CD8-positive, alpha-beta memory T cell (primary cell): ENCODE results near the gene YARS2. TPM values are rescaled to one million over a fixed set of nuclear protein-coding genes. Genes with fewer than 3 reads are reported as not detected.
"Not testable (repeated sequence)": the region's sequence is repeated elsewhere in the genome, so short reads cannot be mapped to it uniquely, and the experiment has no call there.

Experiments used
- CTCF ChIA-PET: fragments of 350-600 bp; sonication (Branson Sonifier 250); formaldehyde crosslinking; loops from one replicate; lab custom pipeline; 2021; ENCODE audit warnings: antibody characterized with exemption; lab: Charles Lee
- POLR2A ChIA-PET: fragments of 350-600 bp; sonication (Branson Sonifier 250); formaldehyde crosslinking; loops from one replicate; lab custom pipeline; 2021; ENCODE audit warnings: antibody characterized with exemption; lab: Charles Lee
- DNase-seq, 5 donors: peaks; one replicate each; pipeline versions ENCODE4 v3.0.0 to v3.0.0-alpha.2; 2020 to 2022; ENCODE audit warnings: mixed read lengths in 1 of 5
- H3K27ac ChIP-seq: one replicate; pipeline ENCODE4 v1.7.0; 2013; ENCODE audit warnings: low read depth, mild to moderate bottlenecking, low read length, moderate library complexity
- H3K27me3 ChIP-seq: 2 replicates; pipeline ENCODE4 v1.7.0; 2013; ENCODE audit warnings: low read length, mild to moderate bottlenecking; ENCODE audit not compliant: insufficient read depth, poor library complexity, severe bottlenecking
- H3K36me3 ChIP-seq: 2 replicates; pipeline ENCODE4 v1.7.0; 2013; ENCODE audit warnings: mild to moderate bottlenecking, low read length, moderate library complexity; ENCODE audit not compliant: insufficient read depth
- H3K4me1 ChIP-seq: 2 replicates; pipeline ENCODE4 v1.7.0; 2013; ENCODE audit warnings: mild to moderate bottlenecking, low read length, moderate library complexity; ENCODE audit not compliant: insufficient read depth
- H3K4me3 ChIP-seq: 2 replicates; pipeline ENCODE4 v1.7.0; 2013; ENCODE audit warnings: mild to moderate bottlenecking, low read length
- H3K9me3 ChIP-seq: 2 replicates; pipeline ENCODE4 v1.7.0; 2013; ENCODE audit warnings: mild to moderate bottlenecking, low read length
- H3K27ac Mint-ChIP-seq, 8 donors: one replicate each; pipeline ENCODE4 v1.8.0; 2020 to 2021; ENCODE audit warnings: mixed read lengths in 8 of 8, mild to moderate bottlenecking in 6 of 8, inconsistent platforms in 3 of 8, moderate library complexity in 3 of 8
- H3K27me3 Mint-ChIP-seq, 2 donors: one replicate each; pipeline ENCODE4 v1.8.0; 2020 to 2021; ENCODE audit warnings: mixed read lengths in 2 of 2, mild to moderate bottlenecking in 1 of 2, moderate library complexity in 1 of 2
- H3K36me3 Mint-ChIP-seq, 3 donors: one replicate each; pipeline ENCODE4 v1.8.0; 2020 to 2021; ENCODE audit warnings: mixed read lengths in 3 of 3, inconsistent platforms in 1 of 3, mild to moderate bottlenecking in 1 of 3
- H3K4me1 Mint-ChIP-seq, 3 donors: one replicate each; pipeline ENCODE4 v1.8.0; 2020 to 2021; ENCODE audit warnings: mixed read lengths in 3 of 3, inconsistent platforms in 1 of 3, mild to moderate bottlenecking in 1 of 3
- H3K4me3 Mint-ChIP-seq, 7 donors: one replicate each; pipeline ENCODE4 v1.8.0; 2020 to 2021; ENCODE audit warnings: mixed read lengths in 7 of 7, mild to moderate bottlenecking in 6 of 7, moderate library complexity in 4 of 7, inconsistent platforms in 2 of 7
- H3K9me3 Mint-ChIP-seq, 5 donors: one replicate each; pipeline ENCODE4 v1.8.0; 2020 to 2022; ENCODE audit warnings: mixed read lengths in 5 of 5, mild to moderate bottlenecking in 3 of 5, moderate library complexity in 2 of 5, inconsistent platforms in 1 of 5
- polyA plus RNA-seq: library from polyadenylated mRNA; unstranded; fragments of 300-500 nt; fragmentation: Illumina TruSeq; gene quantifications from one replicate; pipeline ENCODE4 v1.2.3, GENCODE V29; 2021
- total RNA-seq, 2 experiments: library from RNA; stranded (reverse); gene quantifications; one replicate each; pipeline ENCODE4 v1.2.3, GENCODE V29; 2021

Gene YARS2
- total and polyA plus RNA-seq, 3 experiments from 2014 or later, result 18.5 to 34.8 (median 29.0) TPM

- H3K9me3 Mint-ChIP-seq, result no peaks in the 10 kb centered on the region
- H3K4me3 Mint-ChIP-seq, result no peak overlapping the region
- no peak for DNase-seq
- no peak overlapping the region for H3K27ac ChIP-seq
- H3K4me3 ChIP-seq, result no peak overlapping the region
- peaks cover 13% of the 10 kb centered on the region for H3K36me3 ChIP-seq
- POLR2A ChIA-PET, result no interaction called here
- H3K27me3 ChIP-seq, result no peaks in the 10 kb centered on the region
- peak overlapping the region in 1 of 8 donors; percentile 40 for H3K27ac Mint-ChIP-seq
- no peaks in the 10 kb centered on the region for H3K27me3 Mint-ChIP-seq
- CTCF ChIA-PET, result interaction anchor here (1.9 kb wide), 1 partner anchor 30 kb away, joined by 6 read pairs; the partner anchor contains the start of gene YARS2
- peaks cover 8 to 70% (median 16%) of the 10 kb centered on the region in 3 donors for H3K36me3 Mint-ChIP-seq
- H3K4me1 Mint-ChIP-seq, result peaks cover 0 to 4% (median 0%) of the 10 kb centered on the region in 3 donors
- no peaks in the 10 kb centered on the region for H3K4me1 ChIP-seq
- H3K9me3 ChIP-seq, result no peaks in the 10 kb centered on the region
Measured at GRCh38 chr12:32726286-32726685, 29.4 kb downstream of the YARS2 start.

- H3K4me3 ChIP-seq, H3K27me3 Mint-ChIP-seq, POLR2A ChIA-PET, H3K27ac ChIP-seq, H3K4me3 Mint-ChIP-seq, DNase-seq, H3K27ac Mint-ChIP-seq, H3K9me3 ChIP-seq, H3K4me1 ChIP-seq, H3K4me1 Mint-ChIP-seq, H3K27me3 ChIP-seq, H3K9me3 Mint-ChIP-seq: not testable (repeated sequence)
- H3K36me3 Mint-ChIP-seq, result peaks cover 8 to 74% (median 18%) of the 10 kb centered on the region in 3 donors
- CTCF ChIA-PET, result interaction anchor here (1.9 kb wide), 1 partner anchor 31 kb away, joined by 6 read pairs; the partner anchor contains the start of gene YARS2
- H3K36me3 ChIP-seq, result peaks cover 11% of the 10 kb centered on the region
Measured at GRCh38 chr12:32725308-32725707, 30.4 kb downstream of the YARS2 start.

DNA sequence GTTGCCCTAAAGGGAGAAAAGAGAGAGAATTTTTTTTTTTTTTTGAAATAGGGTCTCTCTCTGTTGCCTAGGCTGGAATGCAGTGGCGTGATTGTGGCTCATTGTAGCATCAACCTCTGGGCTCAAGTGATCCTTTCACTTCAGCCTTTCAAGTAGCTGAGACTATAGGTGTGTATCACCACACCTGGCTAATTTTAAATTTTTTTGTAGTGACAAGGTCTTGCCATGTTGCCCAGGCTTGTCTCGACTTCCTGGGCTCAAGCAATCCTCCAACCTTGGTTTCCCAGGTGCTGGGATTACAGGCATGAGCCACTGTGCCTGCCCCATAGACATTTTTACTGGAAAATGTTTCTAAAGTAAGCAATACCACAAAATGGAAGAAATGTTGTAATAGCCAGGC is 36.8 kb downstream of the YARS2 start:
- H3K36me3 ChIP-seq, result peaks cover 18% of the 10 kb centered on the region
- no peaks in the 10 kb centered on the region for H3K4me1 Mint-ChIP-seq
- ChIA-PET POLR2A (no interaction called here), CTCF (no interaction called here)
- no peaks in the 10 kb centered on the region for H3K9me3 ChIP-seq
- H3K4me3 Mint-ChIP-seq, result no peak overlapping the region
- H3K27ac ChIP-seq, result no peak overlapping the region
- no peaks in the 10 kb centered on the region for H3K9me3 Mint-ChIP-seq
- H3K27me3 Mint-ChIP-seq, result no peaks in the 10 kb centered on the region
- H3K4me3 ChIP-seq, result no peak overlapping the region
- peak overlapping the region in 1 of 8 donors; percentile 88 for H3K27ac Mint-ChIP-seq
- no peaks in the 10 kb centered on the region for H3K27me3 ChIP-seq
- H3K36me3 Mint-ChIP-seq, result peaks cover 0 to 50% (median 10%) of the 10 kb centered on the region in 3 donors
- DNase-seq, result no peak
- H3K4me1 ChIP-seq, result no peaks in the 10 kb centered on the region

GRCh38 chr12:32714772-32715171 is 40.9 kb downstream of the YARS2 start:
- CTCF ChIA-PET, result no interaction called here
- no peaks in the 10 kb centered on the region for H3K27me3 Mint-ChIP-seq

GRCh38 chr12:32708926-32709325 is 46.8 kb downstream of the YARS2 start:
- no peaks in the 10 kb centered on the region for H3K4me1 ChIP-seq
- Mint-ChIP-seq H3K9me3 (no peaks in the 10 kb centered on the region), H3K27me3 (no peaks in the 10 kb centered on the region), H3K36me3 (peaks cover 5 to 60% (median 16%) of the 10 kb centered on the region in 3 donors), H3K4me1 (peaks cover 3 to 10% (median 4%) of the 10 kb centered on the region in 3 donors), H3K4me3 (no peak overlapping the region), H3K27ac (peak overlapping the region in 2 of 8 donors; percentile 32 to 48)
- CTCF ChIA-PET, result no interaction called here
- DNase-seq, result no peak
- H3K4me3 ChIP-seq, result no peak overlapping the region
- H3K36me3 ChIP-seq, result peaks cover 19% of the 10 kb centered on the region
- no peaks in the 10 kb centered on the region for H3K27me3 ChIP-seq
- H3K27ac ChIP-seq, result no peak overlapping the region
- no peaks in the 10 kb centered on the region for H3K9me3 ChIP-seq
- POLR2A ChIA-PET, result no interaction called here

More at GRCh38 chr12:32714772-32715171, 40.9 kb downstream of the YARS2 start:
- Mint-ChIP-seq H3K27ac (no peak overlapping the region), H3K4me3 (no peak overlapping the region), H3K4me1 (no peaks in the 10 kb centered on the region), H3K9me3 (no peaks in the 10 kb centered on the region), H3K36me3 (peaks cover 5 to 50% (median 17%) of the 10 kb centered on the region in 3 donors)
- no peaks in the 10 kb centered on the region for H3K27me3 ChIP-seq
- no peaks in the 10 kb centered on the region for H3K4me1 ChIP-seq
- no peak overlapping the region for H3K27ac ChIP-seq
- POLR2A ChIA-PET, result no interaction called here
- no peaks in the 10 kb centered on the region for H3K9me3 ChIP-seq
- DNase-seq, result no peak
- H3K4me3 ChIP-seq, result no peak overlapping the region
- peaks cover 22% of the 10 kb centered on the region for H3K36me3 ChIP-seq

DNA sequence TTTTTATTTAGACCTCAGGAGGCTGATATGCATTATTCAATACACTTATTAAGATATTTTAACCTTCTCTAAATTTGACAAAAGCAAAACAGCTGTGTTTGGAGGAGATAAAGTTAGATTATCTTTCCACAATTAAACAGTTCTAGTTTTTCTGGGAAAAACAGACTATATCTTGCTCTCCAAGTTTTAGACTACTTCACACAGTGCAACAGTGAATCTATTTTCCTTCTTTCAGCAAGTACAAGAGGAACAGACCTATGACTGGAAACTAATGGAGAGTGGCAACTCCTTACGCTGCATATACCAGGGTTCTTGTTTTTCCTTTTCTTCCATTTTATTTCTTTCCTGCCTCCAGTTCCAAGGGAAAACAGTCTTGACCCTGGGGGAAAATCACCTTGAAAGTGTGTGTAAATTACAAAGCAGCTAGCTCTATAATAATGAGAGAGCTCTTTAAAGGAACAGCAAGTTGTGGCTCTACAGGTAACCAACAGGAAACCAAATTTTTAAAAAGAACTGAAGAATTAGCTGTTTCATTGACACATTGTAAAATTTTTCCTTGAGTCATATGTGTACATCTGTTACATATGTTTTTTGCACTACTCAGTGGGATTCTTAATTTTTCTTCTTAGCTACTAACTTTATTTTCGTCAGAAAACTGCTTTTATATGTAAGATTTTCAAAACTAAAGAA is 49.2 kb downstream of the YARS2 start:
- ChIA-PET POLR2A (no interaction called here), CTCF (no interaction called here)
- Mint-ChIP-seq H3K36me3 (peaks cover 5 to 53% (median 7%) of the 10 kb centered on the region in 3 donors), H3K27me3 (no peaks in the 10 kb centered on the region), H3K4me3 (no peak overlapping the region), H3K9me3 (no peaks in the 10 kb centered on the region), H3K27ac (peak overlapping the region in 1 of 8 donors; percentile 73), H3K4me1 (peaks cover 4 to 10% (median 6%) of the 10 kb centered on the region in 3 donors)
- Histone ChIP-seq H3K27ac (peak overlapping the region; percentile 24), H3K36me3 (peaks cover 5% of the 10 kb centered on the region), H3K4me3 (no peak overlapping the region), H3K27me3 (no peaks in the 10 kb centered on the region), H3K4me1 (no peaks in the 10 kb centered on the region), H3K9me3 (no peaks in the 10 kb centered on the region)
- no peak for DNase-seq

DNA sequence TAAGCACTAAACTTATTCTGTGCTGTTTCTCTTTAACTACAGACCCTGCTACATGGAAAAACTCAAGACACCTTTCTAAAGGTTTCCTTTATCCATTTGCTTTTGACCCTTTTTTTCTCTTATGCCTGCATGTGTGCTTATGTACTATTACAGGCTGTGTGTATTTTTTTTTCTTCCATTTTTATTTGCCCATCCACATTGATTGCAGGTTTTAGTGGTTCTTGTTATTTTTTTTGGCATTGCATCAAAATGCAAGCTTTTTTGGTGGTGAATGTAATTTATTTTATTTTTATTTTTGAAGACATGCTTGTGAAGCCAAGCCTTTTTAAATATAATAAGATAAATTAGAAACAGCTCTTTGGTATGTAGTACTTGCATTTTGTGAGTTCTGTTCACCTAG is 49.9 kb downstream of the YARS2 start:
- DNase-seq, result no peak
- Mint-ChIP-seq H3K27me3 (no peaks in the 10 kb centered on the region), H3K4me3 (no peak overlapping the region), H3K9me3 (no peaks in the 10 kb centered on the region), H3K27ac (no peak overlapping the region), H3K36me3 (peaks cover 0 to 51% (median 5%) of the 10 kb centered on the region in 3 donors), H3K4me1 (peaks cover 4 to 14% (median 6%) of the 10 kb centered on the region in 3 donors)
- Histone ChIP-seq H3K27ac (no peak overlapping the region), H3K4me3 (no peak overlapping the region), H3K36me3 (peaks cover 3% of the 10 kb centered on the region), H3K4me1 (no peaks in the 10 kb centered on the region), H3K9me3 (no peaks in the 10 kb centered on the region), H3K27me3 (no peaks in the 10 kb centered on the region)
- ChIA-PET POLR2A (no interaction called here), CTCF (no interaction called here)

GRCh38 chr12:32702946-32703345 is 52.8 kb downstream of the YARS2 start:
- H3K27ac ChIP-seq, result no peak overlapping the region
- no peaks in the 10 kb centered on the region for H3K27me3 ChIP-seq
- H3K4me1 ChIP-seq, result no peaks in the 10 kb centered on the region
- H3K4me3 ChIP-seq, result no peak overlapping the region
- H3K9me3 Mint-ChIP-seq, result no peaks in the 10 kb centered on the region
- no peak for DNase-seq
- ChIA-PET POLR2A (interaction anchor here (0.6 kb wide), 1 partner anchor 52 kb away, joined by 8 read pairs; no protein-coding TSS in a partner anchor), CTCF (no interaction called here)
- H3K4me3 Mint-ChIP-seq, result no peak overlapping the region
- no peaks in the 10 kb centered on the region for H3K27me3 Mint-ChIP-seq
- H3K36me3 Mint-ChIP-seq, result peaks cover 0 to 36% (median 3%) of the 10 kb centered on the region in 3 donors
- peak overlapping the region in 1 of 8 donors; percentile 9 for H3K27ac Mint-ChIP-seq
- peaks cover 3% of the 10 kb centered on the region for H3K36me3 ChIP-seq
- peaks cover 7 to 19% (median 18%) of the 10 kb centered on the region in 3 donors for H3K4me1 Mint-ChIP-seq
- no peaks in the 10 kb centered on the region for H3K9me3 ChIP-seq
